HUDEP-2 (cell line): ENCODE data around the gene SPTLC2.
"Not testable (repeated sequence)": the region's sequence is repeated elsewhere in the genome, so short reads cannot be mapped to it uniquely, and the experiment has no call there.

Experiments
- DNase-seq, 76 experiments: peaks; one replicate each; lab custom pipeline; 2025; ENCODE audit not compliant: unreplicated experiment in 76 of 76; lab: John Stamatoyannopoulos, UW

Gene SPTLC2

GRCh38 chr14:77590845-77591485 lies 25.5 kb downstream of the SPTLC2 start:
- DNase-seq = no peak

GRCh38 chr14:77589099-77589498 lies 27.3 kb downstream of the SPTLC2 start:
- no peak for DNase-seq

- not testable (repeated sequence) for DNase-seq
These were observed 27.9 kb downstream of the SPTLC2 start for GRCh38 chr14:77588411-77589025.

GRCh38 chr14:77585385-77585784 lies 31.1 kb downstream of the SPTLC2 start:
- no peak for DNase-seq

- no peak for DNase-seq
These were observed 31.6 kb downstream of the SPTLC2 start for GRCh38 chr14:77584809-77585208.

- no peak for DNase-seq
These were observed 32.8 kb downstream of the SPTLC2 start for GRCh38 chr14:77583657-77584056.

GRCh38 chr14:77582511-77582910 lies 33.9 kb downstream of the SPTLC2 start:
- no peak for DNase-seq

GRCh38 chr14:77580964-77581505 lies 35.4 kb downstream of the SPTLC2 start:
- DNase-seq = peak in 5 of 76 experiments; percentile 8 to 40 (median 25)

- DNase-seq = no peak
These were observed 36.0 kb downstream of the SPTLC2 start for GRCh38 chr14:77580477-77580876.

GRCh38 chr14:77579780-77580179 lies 36.7 kb downstream of the SPTLC2 start:
- DNase-seq = no peak

GRCh38 chr14:77579065-77579464 lies 37.4 kb downstream of the SPTLC2 start:
- no peak for DNase-seq

- DNase-seq = no peak
These were observed 41.9 kb downstream of the SPTLC2 start for GRCh38 chr14:77574446-77575115.

GRCh38 chr14:77573964-77574363 lies 42.5 kb downstream of the SPTLC2 start:
- DNase-seq = no peak

GRCh38 chr14:77570706-77571268 lies 45.6 kb downstream of the SPTLC2 start:
- DNase-seq = no peak

GRCh38 chr14:77565994-77566305 lies 50.5 kb downstream of the SPTLC2 start:
- no peak for DNase-seq

- no peak for DNase-seq
These were observed 51.0 kb downstream of the SPTLC2 start for GRCh38 chr14:77565289-77565993.

GRCh38 chr14:77562681-77563080 lies 53.8 kb downstream of the SPTLC2 start:
- no peak for DNase-seq

- DNase-seq = no peak
These were observed 54.6 kb downstream of the SPTLC2 start for GRCh38 chr14:77561881-77562280.

GRCh38 chr14:77559381-77559780 lies 57.1 kb downstream of the SPTLC2 start:
- DNase-seq = no peak

- no peak for DNase-seq
These were observed 59.0 kb downstream of the SPTLC2 start for GRCh38 chr14:77557391-77557790.

GRCh38 chr14:77556946-77557345 lies 59.5 kb downstream of the SPTLC2 start:
- no peak for DNase-seq
